ENCODE measurements around the gene NOVA2.

The NOVA2 gene

DNA sequence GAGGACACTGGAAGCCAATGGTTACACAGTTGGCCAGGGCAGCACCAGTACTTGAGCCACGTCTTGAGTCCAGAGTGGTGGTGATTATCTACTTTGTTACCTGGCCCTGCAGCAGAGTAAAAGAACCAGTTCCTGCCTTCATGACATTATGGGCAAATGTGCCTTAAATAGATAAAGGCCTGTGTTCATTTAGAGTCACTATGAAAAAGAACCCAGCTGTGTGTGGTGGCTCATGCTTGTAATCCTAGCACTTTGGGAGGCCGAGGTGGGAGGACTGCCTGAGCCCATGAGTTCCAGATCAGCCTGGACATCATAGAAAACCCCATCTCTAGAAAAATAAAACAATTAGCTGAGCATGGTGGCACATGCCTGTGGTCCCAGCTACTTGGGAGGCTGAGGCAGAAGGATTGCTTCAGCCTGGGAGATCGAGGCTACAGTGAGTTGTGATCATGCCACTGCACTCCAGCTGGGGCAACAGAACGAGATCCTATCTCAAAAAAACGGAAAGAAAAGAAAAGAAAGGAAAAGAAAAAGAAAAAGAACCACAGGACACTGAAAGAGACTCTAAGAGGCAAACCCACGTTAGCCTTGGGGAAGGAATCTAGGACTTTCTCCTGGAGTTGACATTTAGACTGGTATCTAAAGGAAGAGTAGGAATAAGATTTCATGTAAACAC is 84.3 kb downstream of the NOVA2 start:
- DNase-seq: no peak

DNA sequence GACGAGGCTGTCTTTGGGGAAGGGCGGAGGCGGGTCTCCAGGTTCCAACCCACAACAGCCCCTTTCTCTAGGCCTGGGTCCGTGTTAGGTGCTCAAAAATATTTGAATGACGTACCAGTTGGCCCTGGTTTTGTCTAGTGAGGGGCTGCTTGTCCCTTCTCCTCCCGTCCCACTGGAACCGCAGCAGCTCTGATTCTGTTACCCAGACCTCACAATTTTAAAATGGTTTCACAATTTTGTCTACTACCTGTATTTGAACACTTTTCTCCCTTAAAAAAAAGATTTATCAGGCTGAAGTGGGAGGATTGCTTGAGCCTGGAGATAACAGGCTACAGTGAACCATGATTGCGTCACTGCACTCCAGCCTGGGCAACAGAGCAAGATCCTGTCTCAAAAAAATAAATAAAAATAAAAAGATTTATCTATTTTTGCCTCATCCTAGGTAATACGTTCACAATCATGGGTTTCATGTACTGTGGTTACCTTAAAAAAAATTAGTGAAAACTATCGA is 86.4 kb downstream of the NOVA2 start:
- DNase-seq: no peak

DNA sequence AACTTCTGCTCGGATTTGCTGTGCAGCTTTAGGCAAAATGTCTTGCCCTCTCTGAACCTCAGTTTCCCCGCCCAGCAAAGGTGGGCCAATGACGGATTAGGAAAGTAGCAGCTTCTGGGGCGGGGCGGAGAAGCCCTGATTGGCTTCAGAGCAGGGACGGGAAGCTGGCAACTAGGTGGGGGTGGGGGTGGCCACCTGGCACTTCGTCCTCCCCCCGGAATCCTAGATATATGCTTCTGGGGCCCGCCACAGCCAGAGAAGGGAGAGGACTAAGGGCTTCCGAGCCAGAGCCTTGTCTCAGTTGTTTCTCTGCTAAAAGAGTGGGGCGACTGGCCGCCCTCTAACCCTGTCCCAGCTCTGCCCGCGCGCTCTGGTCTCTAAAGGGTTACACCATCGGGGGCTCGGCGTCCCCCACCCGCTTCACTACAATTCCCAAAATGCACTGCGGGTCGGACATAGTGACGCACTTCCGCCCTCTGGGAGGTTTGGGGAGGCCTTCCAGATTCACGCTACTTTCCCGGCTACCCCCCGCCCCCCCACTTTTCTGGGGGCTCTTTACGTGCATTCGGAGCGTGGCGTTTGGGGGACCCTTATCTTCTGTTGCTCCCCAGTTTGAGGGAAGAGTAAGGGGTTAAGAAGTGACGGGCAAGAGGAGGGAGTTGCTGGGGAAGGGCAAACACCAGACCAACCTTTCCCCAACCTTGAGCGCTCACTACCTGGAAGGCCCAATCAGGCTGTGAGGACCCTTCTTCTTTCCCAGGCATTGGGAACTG is 87.1 kb downstream of the NOVA2 start:
- DNase-seq: peak; percentile 95

DNA sequence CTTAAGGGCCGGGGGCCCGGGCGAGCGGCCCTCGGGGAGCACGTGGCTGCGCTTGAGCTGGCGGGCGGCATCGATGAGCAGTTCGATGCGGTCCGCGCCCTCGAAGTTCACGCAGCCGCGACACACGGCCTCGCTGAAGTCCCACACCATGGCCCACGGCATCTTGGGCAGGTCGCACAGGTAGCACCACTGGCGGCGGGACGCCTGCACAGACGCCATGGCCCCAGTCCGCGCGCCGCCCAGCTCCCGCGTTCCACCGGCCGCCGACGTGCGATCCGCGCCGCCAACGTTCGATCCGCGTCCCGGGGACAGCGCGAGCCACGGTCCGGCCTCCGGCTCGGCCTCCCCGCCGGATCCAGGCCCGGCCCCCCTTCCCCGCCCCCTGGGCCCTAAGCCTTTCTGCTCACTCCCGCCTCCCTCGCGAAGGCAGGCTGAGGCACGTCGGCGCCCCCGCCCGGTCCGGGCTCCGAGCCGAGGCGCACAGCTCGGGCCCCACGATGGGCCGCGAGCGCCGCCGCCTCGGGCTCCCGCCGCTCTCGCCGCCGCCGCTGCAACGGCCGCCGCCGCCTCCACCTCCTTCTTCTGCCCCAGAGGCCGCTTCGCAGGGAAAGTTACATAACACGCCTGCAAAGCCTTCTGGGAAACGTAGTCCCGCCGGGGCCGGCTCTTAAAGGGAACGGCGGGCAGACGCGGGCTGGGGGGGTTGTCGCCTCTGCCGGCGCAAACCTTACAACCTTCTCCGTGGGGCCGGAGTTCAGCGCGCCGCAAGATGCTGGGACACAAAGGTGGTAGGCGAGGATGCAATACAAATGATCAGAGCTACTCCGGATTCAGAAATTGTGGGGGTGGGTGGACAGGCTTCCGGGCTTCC is 87.9 kb downstream of the NOVA2 start, which contains the start of gene IRF2BP1:
IRF2BP1 (minus strand) TSS at position 586 of the 871 bp plus-strand sequence; CDS start at position 219, 367 bp downstream.
- DNase-seq: peak; percentile 96

DNA sequence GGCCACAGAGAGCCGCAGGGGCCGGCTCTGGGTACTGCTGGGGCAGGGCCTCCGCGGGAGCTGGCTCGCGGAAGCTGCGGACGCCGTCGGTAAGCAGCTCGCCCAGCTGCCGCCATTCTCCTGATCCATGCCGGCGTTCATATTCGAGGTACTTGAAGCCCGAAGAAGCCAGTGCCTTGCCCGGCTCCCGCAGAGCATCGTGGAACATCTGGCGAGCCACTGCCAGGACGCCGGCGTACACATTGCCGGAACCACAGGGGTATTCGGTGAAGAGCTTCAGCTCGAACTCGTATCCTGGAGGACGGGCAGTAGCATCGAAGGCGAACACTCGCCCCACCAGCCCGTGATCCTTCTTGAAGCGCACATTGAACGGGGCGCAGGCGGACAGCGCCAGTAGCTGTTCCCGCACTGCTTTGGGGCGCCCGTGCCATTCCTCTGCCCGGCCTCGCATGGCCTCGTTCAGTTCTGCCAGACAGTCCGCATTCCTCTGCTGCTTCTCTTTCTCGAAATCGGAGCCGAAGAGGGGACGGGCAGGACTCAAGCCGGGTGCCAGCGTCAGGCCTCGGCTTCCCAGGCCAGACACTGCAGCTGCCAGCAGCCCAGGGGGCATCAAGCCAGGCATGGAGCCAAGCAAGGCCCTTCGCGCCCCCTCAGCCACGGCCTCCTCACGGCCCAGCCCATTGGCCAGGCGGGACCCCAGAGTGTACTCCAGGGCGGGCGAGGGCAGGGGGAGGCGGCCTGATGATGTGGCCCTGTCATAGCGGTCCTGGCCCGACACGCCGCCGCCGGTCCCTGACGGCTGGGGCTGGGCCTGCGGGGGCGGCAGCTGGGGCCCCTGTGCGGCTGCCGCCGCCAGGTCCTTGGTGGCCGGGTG is 88.7 kb downstream of the NOVA2 start:
- peak; percentile 60 for DNase-seq

DNA sequence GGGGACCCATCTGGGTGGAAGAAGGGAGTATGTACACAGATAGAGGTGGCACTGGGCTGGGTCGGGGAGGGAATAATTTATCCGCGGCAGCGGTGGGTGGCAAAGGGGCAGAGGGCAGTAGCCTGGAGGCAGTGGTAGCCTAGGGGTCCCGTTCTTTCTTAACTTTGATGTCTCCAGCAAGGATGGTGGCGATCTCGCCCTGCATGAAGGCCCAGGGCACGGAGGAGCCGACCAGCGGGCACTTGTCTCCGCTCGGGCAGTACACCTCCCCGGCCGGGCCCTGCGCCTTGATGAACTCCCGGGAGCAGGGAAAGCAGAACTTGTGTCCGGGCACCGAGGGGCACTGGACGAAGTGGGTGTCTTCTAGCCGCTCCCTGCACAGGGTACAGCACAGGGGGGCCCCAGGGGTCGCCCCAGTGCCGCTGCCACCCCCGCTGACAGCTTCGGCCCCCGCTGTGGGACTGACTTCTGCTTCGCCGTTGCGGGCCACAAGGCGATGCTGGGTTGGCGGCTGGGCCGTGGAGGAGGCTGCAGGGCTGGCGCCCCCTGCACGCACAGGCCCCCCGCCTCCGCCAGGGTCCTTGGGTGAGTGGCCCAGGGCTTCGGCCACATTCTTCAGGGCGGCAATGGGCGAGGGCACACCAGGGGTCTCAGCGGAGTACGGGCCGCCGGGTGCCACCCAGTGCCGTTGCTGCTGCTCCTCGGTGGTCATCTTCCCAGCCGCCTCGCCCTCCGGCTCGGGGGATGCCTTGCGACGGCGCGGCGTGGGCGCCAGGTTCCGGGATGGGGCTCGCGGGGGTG is 89.6 kb downstream of the NOVA2 start:
- DNase-seq: no peak

Data from femur (tissue), 1 donor.